PC-3 (cell line): Measurements from ENCODE around the gene AGR3.

Experiments used
- CTCF ChIP-seq: fragments of 300-600 bp; sonication (generic); conservative IDR thresholded peaks from 2 replicates; pipeline ENCODE4 v1.5.1; 2017; ENCODE audit warnings: antibody characterized with exemption, low read depth, mild to moderate bottlenecking, low read length
- EZH2 ChIP-seq: fragments of 300-600 bp; sonication (generic); IDR thresholded peaks from one replicate; pipeline ENCODE4 v1.6.1; 2017; ENCODE audit warnings: antibody characterized with exemption, mild to moderate bottlenecking, low read length; ENCODE audit not compliant: unreplicated experiment

- TF ChIP-seq CTCF, result no peak
- no peak for TF ChIP-seq EZH2
These were observed at the start of gene AGR3 for GRCh38 chr7:16881844-16882243.
